ENCODE results near the gene IL1RAPL1. TPM values are rescaled to one million over a fixed set of nuclear protein-coding genes. Genes with fewer than 3 reads are reported as not detected.

Gene IL1RAPL1
- total RNA-seq, 1 experiment from 2014 or later: 15.5 TPM

- DNase-seq (ENCODE audit: low spot score): peak; percentile 95
Observed at GRCh38 chrX:29419774-29420553, 832.7 kb downstream of the IL1RAPL1 start.

GRCh38 chrX:29422034-29422433 lies 834.8 kb downstream of the IL1RAPL1 start:
- no peak for DNase-seq (ENCODE audit: low spot score)

- no peak for DNase-seq (ENCODE audit: low spot score)
Observed at GRCh38 chrX:29431895-29432294, 844.6 kb downstream of the IL1RAPL1 start.

GRCh38 chrX:29432534-29432933 lies 845.3 kb downstream of the IL1RAPL1 start:
- DNase-seq (ENCODE audit: low spot score): no peak

- no peak for DNase-seq (ENCODE audit: low spot score)
Observed at GRCh38 chrX:29434939-29435338, 847.7 kb downstream of the IL1RAPL1 start.

GRCh38 chrX:29435396-29435795 lies 848.1 kb downstream of the IL1RAPL1 start:
- DNase-seq (ENCODE audit: low spot score): no peak

- DNase-seq (ENCODE audit: low spot score): no peak
Observed at GRCh38 chrX:29447867-29448266, 860.6 kb downstream of the IL1RAPL1 start.

- no peak for DNase-seq (ENCODE audit: low spot score)
Observed at GRCh38 chrX:29453333-29453732, 866.1 kb downstream of the IL1RAPL1 start.

- no peak for DNase-seq (ENCODE audit: low spot score)
Observed at GRCh38 chrX:29455702-29456101, 868.5 kb downstream of the IL1RAPL1 start.

- DNase-seq (ENCODE audit: low spot score): no peak
Observed at GRCh38 chrX:29461039-29461438, 873.8 kb downstream of the IL1RAPL1 start.

GRCh38 chrX:29466456-29466855 lies 879.2 kb downstream of the IL1RAPL1 start:
- no peak for DNase-seq (ENCODE audit: low spot score)

GRCh38 chrX:29468911-29469494 lies 881.8 kb downstream of the IL1RAPL1 start:
- DNase-seq (ENCODE audit: low spot score): no peak

- no peak for DNase-seq (ENCODE audit: low spot score)
Observed at GRCh38 chrX:29470030-29470429, 882.8 kb downstream of the IL1RAPL1 start.

GRCh38 chrX:29471829-29472228 lies 884.6 kb downstream of the IL1RAPL1 start:
- no peak for DNase-seq (ENCODE audit: low spot score)

- no peak for DNase-seq (ENCODE audit: low spot score)
Observed at GRCh38 chrX:29477878-29478277, 890.6 kb downstream of the IL1RAPL1 start.

GRCh38 chrX:29478336-29479069 lies 891.3 kb downstream of the IL1RAPL1 start:
- peak; percentile 61 for DNase-seq (ENCODE audit: low spot score)

- no peak for DNase-seq (ENCODE audit: low spot score)
Observed at GRCh38 chrX:29487214-29487613, 900.0 kb downstream of the IL1RAPL1 start.

GRCh38 chrX:29487714-29488113 lies 900.5 kb downstream of the IL1RAPL1 start:
- no peak for DNase-seq (ENCODE audit: low spot score)

GRCh38 chrX:29488919-29489318 lies 901.7 kb downstream of the IL1RAPL1 start:
- DNase-seq (ENCODE audit: low spot score): no peak

- no peak for DNase-seq (ENCODE audit: low spot score)
Observed at GRCh38 chrX:29490606-29491005, 903.4 kb downstream of the IL1RAPL1 start.

GRCh38 chrX:29491659-29492058 lies 904.4 kb downstream of the IL1RAPL1 start:
- no peak for DNase-seq (ENCODE audit: low spot score)

GRCh38 chrX:29496636-29497180 lies 909.5 kb downstream of the IL1RAPL1 start:
- DNase-seq (ENCODE audit: low spot score): no peak
